ENCODE data around the gene PRICKLE1. TPM values are rescaled to one million over a fixed set of nuclear protein-coding genes. Genes with fewer than 3 reads are reported as not detected.
A peak's percentile ranks its signal among the peaks of the same experiment; 100 is the strongest.

PRICKLE1 gene
- total and polyA plus RNA-seq, 2 of the 13 experiments (the other 11 are each of a cell fraction or from before 2014, with no cell fraction given) = not detected

DNA sequence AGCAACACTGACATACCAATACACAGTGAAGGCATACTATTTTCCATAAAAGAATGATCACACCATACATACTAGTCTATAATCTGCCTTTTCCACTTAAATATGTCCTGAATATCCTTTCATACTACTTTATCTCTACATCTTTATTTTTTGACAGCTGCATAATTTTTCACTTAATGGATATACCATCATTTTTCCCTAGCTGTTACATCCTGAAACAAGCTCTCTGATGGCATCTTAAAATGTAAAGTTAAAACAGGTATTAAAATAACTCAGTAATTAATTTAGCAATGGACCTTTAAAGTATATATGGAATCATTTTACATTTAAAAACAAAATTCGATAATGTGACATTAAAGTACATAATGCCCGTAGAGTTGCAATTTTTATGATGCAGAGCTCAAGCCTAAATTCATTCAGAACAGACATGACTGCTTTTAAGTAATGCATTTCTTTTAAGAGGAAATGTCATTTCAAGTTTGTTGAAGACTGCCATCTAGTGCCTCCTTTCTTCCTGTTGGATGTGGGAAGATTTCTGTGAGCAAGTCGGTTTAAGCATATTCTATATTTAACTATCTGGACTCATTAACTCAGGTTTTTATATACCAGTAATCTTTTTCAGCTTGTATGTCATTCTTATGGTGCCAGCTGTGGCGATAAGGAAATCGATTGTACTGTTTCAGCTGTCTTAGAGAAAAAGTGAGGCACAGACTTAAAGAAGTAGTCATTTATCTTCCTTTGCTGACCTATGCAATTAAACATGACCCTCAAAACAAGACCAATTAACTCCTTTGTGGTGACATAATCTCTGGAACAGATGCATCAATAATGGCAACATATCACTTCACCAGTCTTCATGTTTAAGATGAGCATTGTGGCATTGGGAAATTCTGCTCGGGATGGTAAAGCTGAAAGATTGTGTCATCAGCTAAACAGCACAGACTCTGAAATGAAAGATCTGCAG is 20.3 kb downstream of the PRICKLE1 start:
- Histone ChIP-seq H3K27me3 (ENCODE audit: control insufficient read depth in 1 of 2, insufficient read depth in 2 of 2, low read length in 2 of 2) (peaks cover 0 to 7% of the 10 kb centered on the region in 2 experiments; a peak in 2 of 5 replicates), H3K9me3 (ENCODE audit: low read length) (no peaks in the 10 kb centered on the region), H3K79me2 (ENCODE audit: insufficient read depth, low read length) (no peaks in the 10 kb centered on the region), H3K27ac (ENCODE audit: extremely low read length, insufficient read depth, low read length) (no peak overlapping the region), H4K20me1 (ENCODE audit: insufficient read depth, low read length) (no peaks in the 10 kb centered on the region), H3K4me3 (replicated peaks in 1 of 3; ENCODE audit: insufficient read depth in 1 of 3, low read depth in 2 of 3, low read length in 3 of 3) (no peak overlapping the region), H2AFZ (ENCODE audit: low read length) (no peak overlapping the region), H3K36me3 (replicated peaks in 1 of 2; ENCODE audit: control insufficient read depth in 1 of 2, insufficient read depth in 2 of 2, low read length in 2 of 2) (no peaks in the 10 kb centered on the region), H3K4me1 (ENCODE audit: insufficient read depth, low read length) (no peaks in the 10 kb centered on the region), H3K9ac (ENCODE audit: insufficient read depth, low read depth, low read length) (no peak overlapping the region), H3K4me2 (ENCODE audit: low read depth, low read length) (no peak overlapping the region)
- POLR2A ChIA-PET = no interaction called here
- WGBS (ENCODE audit: low lambda C conversion rate) = under 1% methylated on average over 6 of the region's 6 CpGs
- FAIRE-seq (peak; percentile 47), ATAC-seq (peak; percentile 63), DNase-seq (ENCODE audit: low spot score) (peak; percentile 30)
- BruUV-seq (replicated peaks) = no TSS peak
- CTCF ChIA-PET (ENCODE audit: low intra/inter-chr PET ratio, low total read pairs) = interaction anchor here (2.1 kb wide), 1 partner anchor 87 kb away, joined by 22 read pairs; no protein-coding TSS in a partner anchor
- in situ Hi-C loops (cut with HindIII; ENCODE audit: extremely low pct_ligation_motif_present, low pct_unique_long_range_greater_than_20kb) (loop anchor here (5.0 kb wide), 1 partner anchor 87 kb away; no protein-coding TSS in a partner anchor), intact Hi-C loops (cut with micrococcal nuclease; ENCODE audit: unreplicated experiment) (loop anchor here (1.0 kb wide), 1 partner anchor 86 kb away; no protein-coding TSS in a partner anchor)
- no peak for TF ChIP-seq RFX3 (CRISPR knock-in tag; IDR thresholded peaks at IDR 0.05)
- no peak for TF ChIP-seq KDM6A (CRISPR knock-in tag; IDR thresholded peaks at IDR 0.05; ENCODE audit: low read depth)
- TF ChIP-seq MAFF (IDR thresholded peaks at IDR 0.05; ENCODE audit: low read depth, low read length) = peak; percentile 38; the same call in 1 of the 2 replicates
- TF ChIP-seq, protein P1, sequence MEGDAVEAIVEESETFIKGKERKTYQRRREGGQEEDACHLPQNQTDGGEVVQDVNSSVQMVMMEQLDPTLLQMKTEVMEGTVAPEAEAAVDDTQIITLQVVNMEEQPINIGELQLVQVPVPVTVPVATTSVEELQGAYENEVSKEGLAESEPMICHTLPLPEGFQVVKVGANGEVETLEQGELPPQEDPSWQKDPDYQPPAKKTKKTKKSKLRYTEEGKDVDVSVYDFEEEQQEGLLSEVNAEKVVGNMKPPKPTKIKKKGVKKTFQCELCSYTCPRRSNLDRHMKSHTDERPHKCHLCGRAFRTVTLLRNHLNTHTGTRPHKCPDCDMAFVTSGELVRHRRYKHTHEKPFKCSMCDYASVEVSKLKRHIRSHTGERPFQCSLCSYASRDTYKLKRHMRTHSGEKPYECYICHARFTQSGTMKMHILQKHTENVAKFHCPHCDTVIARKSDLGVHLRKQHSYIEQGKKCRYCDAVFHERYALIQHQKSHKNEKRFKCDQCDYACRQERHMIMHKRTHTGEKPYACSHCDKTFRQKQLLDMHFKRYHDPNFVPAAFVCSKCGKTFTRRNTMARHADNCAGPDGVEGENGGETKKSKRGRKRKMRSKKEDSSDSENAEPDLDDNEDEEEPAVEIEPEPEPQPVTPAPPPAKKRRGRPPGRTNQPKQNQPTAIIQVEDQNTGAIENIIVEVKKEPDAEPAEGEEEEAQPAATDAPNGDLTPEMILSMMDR (CRISPR knock-in tag; IDR thresholded peaks at IDR 0.05) = peak; percentile 60
- TF ChIP-seq MAFK (conservative IDR thresholded peaks at IDR 0.05 in 1 of 2, IDR thresholded peaks at IDR 0.05 in 1 of 2; ENCODE audit: low read length in 2 of 2) = peak; percentile 57 to 77; a peak in 2 of 4 replicates
- TF ChIP-seq PHF5A (CRISPR knock-in tag; IDR thresholded peaks at IDR 0.05; ENCODE audit: low read depth, unreplicated experiment) = no peak
- TF ChIP-seq, protein P2, sequence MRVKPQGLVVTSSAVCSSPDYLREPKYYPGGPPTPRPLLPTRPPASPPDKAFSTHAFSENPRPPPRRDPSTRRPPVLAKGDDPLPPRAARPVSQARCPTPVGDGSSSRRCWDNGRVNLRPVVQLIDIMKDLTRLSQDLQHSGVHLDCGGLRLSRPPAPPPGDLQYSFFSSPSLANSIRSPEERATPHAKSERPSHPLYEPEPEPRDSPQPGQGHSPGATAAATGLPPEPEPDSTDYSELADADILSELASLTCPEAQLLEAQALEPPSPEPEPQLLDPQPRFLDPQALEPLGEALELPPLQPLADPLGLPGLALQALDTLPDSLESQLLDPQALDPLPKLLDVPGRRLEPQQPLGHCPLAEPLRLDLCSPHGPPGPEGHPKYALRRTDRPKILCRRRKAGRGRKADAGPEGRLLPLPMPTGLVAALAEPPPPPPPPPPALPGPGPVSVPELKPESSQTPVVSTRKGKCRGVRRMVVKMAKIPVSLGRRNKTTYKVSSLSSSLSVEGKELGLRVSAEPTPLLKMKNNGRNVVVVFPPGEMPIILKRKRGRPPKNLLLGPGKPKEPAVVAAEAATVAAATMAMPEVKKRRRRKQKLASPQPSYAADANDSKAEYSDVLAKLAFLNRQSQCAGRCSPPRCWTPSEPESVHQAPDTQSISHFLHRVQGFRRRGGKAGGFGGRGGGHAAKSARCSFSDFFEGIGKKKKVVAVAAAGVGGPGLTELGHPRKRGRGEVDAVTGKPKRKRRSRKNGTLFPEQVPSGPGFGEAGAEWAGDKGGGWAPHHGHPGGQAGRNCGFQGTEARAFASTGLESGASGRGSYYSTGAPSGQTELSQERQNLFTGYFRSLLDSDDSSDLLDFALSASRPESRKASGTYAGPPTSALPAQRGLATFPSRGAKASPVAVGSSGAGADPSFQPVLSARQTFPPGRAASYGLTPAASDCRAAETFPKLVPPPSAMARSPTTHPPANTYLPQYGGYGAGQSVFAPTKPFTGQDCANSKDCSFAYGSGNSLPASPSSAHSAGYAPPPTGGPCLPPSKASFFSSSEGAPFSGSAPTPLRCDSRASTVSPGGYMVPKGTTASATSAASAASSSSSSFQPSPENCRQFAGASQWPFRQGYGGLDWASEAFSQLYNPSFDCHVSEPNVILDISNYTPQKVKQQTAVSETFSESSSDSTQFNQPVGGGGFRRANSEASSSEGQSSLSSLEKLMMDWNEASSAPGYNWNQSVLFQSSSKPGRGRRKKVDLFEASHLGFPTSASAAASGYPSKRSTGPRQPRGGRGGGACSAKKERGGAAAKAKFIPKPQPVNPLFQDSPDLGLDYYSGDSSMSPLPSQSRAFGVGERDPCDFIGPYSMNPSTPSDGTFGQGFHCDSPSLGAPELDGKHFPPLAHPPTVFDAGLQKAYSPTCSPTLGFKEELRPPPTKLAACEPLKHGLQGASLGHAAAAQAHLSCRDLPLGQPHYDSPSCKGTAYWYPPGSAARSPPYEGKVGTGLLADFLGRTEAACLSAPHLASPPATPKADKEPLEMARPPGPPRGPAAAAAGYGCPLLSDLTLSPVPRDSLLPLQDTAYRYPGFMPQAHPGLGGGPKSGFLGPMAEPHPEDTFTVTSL (CRISPR knock-in tag; IDR thresholded peaks at IDR 0.05; ENCODE audit: borderline replicate concordance) = no peak
- peak; percentile 59 for TF ChIP-seq STAG1 (CRISPR knock-in tag; IDR thresholded peaks at IDR 0.05)
- TF ChIP-seq SP4 (CRISPR knock-in tag; IDR thresholded peaks at IDR 0.05) = no peak
- TF ChIP-seq, protein P3, sequence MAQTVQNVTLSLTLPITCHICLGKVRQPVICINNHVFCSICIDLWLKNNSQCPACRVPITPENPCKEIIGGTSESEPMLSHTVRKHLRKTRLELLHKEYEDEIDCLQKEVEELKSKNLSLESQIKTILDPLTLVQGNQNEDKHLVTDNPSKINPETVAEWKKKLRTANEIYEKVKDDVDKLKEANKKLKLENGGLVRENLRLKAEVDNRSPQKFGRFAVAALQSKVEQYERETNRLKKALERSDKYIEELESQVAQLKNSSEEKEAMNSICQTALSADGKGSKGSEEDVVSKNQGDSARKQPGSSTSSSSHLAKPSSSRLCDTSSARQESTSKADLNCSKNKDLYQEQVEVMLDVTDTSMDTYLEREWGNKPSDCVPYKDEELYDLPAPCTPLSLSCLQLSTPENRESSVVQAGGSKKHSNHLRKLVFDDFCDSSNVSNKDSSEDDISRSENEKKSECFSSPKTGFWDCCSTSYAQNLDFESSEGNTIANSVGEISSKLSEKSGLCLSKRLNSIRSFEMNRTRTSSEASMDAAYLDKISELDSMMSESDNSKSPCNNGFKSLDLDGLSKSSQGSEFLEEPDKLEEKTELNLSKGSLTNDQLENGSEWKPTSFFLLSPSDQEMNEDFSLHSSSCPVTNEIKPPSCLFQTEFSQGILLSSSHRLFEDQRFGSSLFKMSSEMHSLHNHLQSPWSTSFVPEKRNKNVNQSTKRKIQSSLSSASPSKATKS (CRISPR knock-in tag; IDR thresholded peaks at IDR 0.05) = no peak
- no peak for TF ChIP-seq EED (CRISPR knock-in tag; IDR thresholded peaks at IDR 0.05)
- no peak for TF ChIP-seq SMAD3 (CRISPR knock-in tag; IDR thresholded peaks at IDR 0.05)
- TF ChIP-seq ZNF263 (CRISPR knock-in tag; IDR thresholded peaks at IDR 0.05) = no peak
